Measurements from ENCODE around the gene KRT81. TPM values are rescaled to one million over a fixed set of nuclear protein-coding genes. Genes with fewer than 3 reads are reported as not detected.

KRT81 gene
- polyA plus RNA-seq, 1 donor = 0.72 TPM

DNA sequence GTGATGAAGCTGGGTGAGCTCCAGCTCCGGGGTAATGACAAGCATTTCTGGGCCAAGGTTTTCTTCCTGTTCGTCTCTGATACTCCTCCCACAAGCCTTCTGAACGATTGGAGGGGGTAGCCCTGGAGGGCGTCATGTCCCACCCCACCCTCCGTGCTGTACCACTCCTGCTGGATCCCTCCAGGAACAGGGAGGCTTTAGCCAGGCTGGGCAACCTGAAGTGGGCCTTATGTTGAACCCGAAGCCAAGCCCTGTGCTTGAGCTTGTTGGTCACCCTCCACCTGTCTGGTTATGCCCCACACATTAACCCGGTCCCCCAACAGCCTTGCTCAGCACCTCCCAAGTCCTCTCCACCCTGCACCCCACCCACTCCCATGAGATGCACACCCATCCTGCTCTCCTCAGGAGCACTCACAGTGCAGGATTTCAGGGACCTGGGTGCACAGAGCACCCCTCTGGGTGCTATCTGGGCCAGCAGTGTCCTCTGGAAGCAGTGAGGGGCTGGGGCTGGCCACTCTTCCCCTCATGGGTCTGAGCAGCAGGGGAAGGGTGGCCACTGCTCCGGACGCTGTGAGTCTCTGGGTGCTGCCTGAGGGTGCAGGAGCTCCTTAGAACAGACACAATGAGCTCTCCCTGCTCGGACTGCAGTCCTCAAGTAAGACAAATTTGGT lies 36.6 kb upstream of the KRT81 start:
- no peak for DNase-seq
- Histone ChIP-seq H3K27ac (ENCODE audit: low read length) (no peak overlapping the region), H3K4me3 (ENCODE audit: low read length) (no peak overlapping the region), H3K36me3 (ENCODE audit: control insufficient read depth, insufficient read depth, low read length) (no peaks in the 10 kb centered on the region), H3K4me1 (ENCODE audit: control insufficient read depth, insufficient read depth, low read length) (no peaks in the 10 kb centered on the region), H3K9me3 (ENCODE audit: control insufficient read depth, low read depth, low read length) (no peaks in the 10 kb centered on the region), H3K27me3 (ENCODE audit: control insufficient read depth, insufficient read depth, low read length) (peaks cover 19% of the 10 kb centered on the region)
- WGBS (ENCODE audit: insufficient coverage, low lambda C conversion rate) = no CpG with 5 or more reads among the region's 10 CpGs

DNA sequence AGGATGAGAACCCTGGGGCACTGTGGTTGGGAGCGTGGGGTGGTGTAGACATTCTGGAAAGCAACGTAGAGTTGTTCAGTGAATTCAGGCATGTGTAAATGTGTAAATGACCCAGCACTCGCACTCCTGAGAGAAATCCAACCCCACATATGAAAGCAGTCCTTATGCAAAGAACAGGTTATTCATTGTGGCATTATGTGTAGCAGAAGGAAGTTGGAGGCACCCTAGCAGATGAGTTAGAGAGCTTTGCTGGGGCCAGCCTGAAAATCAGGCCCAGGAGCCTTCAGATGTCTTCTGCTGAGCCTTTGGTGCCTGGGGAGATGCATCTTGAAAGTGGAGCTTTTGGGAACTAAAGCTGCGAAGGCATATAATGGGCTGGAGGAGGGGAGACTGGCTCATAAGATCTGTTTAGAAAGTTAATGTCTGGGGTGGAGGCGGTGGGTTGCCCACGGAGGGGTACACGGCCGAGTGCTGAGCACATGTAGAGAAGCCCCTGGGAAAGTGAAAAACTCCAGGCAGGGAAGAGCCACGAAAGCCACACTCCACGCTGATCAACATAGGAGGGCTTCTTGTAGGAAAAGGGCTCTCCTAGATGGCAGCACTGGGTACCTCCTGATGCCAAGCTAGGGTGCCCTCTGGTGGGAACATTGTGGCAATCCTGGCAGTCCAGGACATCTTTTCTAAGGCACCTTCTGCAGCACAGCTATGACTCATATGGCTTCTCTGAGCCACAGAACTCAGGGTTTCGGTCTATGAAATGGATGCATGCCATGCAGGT lies 35.9 kb upstream of the KRT81 start:
- Histone ChIP-seq H3K27me3 (ENCODE audit: control insufficient read depth, insufficient read depth, low read length) (peaks cover 26% of the 10 kb centered on the region), H3K36me3 (ENCODE audit: control insufficient read depth, insufficient read depth, low read length) (no peaks in the 10 kb centered on the region), H3K4me3 (ENCODE audit: low read length) (no peak overlapping the region), H3K4me1 (ENCODE audit: control insufficient read depth, insufficient read depth, low read length) (no peaks in the 10 kb centered on the region), H3K27ac (ENCODE audit: low read length) (no peak overlapping the region), H3K9me3 (ENCODE audit: control insufficient read depth, low read depth, low read length) (no peaks in the 10 kb centered on the region)
- 50% methylated on average over 1 of the region's 11 CpGs for WGBS (ENCODE audit: insufficient coverage, low lambda C conversion rate)
- DNase-seq = peak; percentile 64 to 75

GRCh38 chr12:52324153-52324444 lies 32.8 kb upstream of the KRT81 start:
- no peak overlapping the region for H3K27ac ChIP-seq (ENCODE audit: low read length)
- H3K36me3 ChIP-seq (ENCODE audit: control insufficient read depth, insufficient read depth, low read length) = no peaks in the 10 kb centered on the region
- WGBS (ENCODE audit: insufficient coverage, low lambda C conversion rate) = no CpG with 5 or more reads among the region's 3 CpGs
- H3K4me3 ChIP-seq (ENCODE audit: low read length) = no peak overlapping the region
- no peaks in the 10 kb centered on the region for H3K9me3 ChIP-seq (ENCODE audit: control insufficient read depth, low read depth, low read length)
- peaks cover 51% of the 10 kb centered on the region for H3K27me3 ChIP-seq (ENCODE audit: control insufficient read depth, insufficient read depth, low read length)
- no peak for DNase-seq
- no peaks in the 10 kb centered on the region for H3K4me1 ChIP-seq (ENCODE audit: control insufficient read depth, insufficient read depth, low read length)

GRCh38 chr12:52323416-52324152 lies 32.2 kb upstream of the KRT81 start:
- Histone ChIP-seq H3K36me3 (ENCODE audit: control insufficient read depth, insufficient read depth, low read length) (no peaks in the 10 kb centered on the region), H3K9me3 (ENCODE audit: control insufficient read depth, low read depth, low read length) (no peaks in the 10 kb centered on the region), H3K27me3 (ENCODE audit: control insufficient read depth, insufficient read depth, low read length) (peaks cover 55% of the 10 kb centered on the region), H3K4me3 (ENCODE audit: low read length) (no peak overlapping the region), H3K4me1 (ENCODE audit: control insufficient read depth, insufficient read depth, low read length) (no peaks in the 10 kb centered on the region), H3K27ac (ENCODE audit: low read length) (no peak overlapping the region)
- DNase-seq = no peak
- WGBS (ENCODE audit: insufficient coverage, low lambda C conversion rate) = no CpG with 5 or more reads among the region's 10 CpGs

DNA sequence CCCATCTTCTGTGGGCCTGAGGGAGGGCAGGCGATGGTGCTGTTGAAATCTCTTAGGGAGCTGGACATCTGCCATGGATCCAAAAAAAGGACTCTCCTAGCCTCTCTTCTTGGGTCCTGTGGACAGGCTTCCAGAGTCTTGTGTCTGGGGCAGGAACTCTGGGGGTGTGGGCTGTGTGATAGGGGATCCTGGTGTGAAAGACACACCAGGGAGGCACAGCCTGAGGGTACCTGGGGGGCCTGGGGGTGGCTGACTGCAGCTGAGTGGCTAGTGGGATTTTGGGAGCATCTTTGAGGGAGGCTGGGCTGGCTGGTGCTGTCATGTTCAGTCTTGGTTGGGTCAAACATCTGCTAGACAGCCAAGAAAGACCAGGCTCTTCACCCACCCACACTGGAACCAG lies 31.7 kb upstream of the KRT81 start:
- H3K36me3 ChIP-seq (ENCODE audit: control insufficient read depth, insufficient read depth, low read length) = no peaks in the 10 kb centered on the region
- no peaks in the 10 kb centered on the region for H3K4me1 ChIP-seq (ENCODE audit: control insufficient read depth, insufficient read depth, low read length)
- H3K4me3 ChIP-seq (ENCODE audit: low read length) = no peak overlapping the region
- H3K9me3 ChIP-seq (ENCODE audit: control insufficient read depth, low read depth, low read length) = no peaks in the 10 kb centered on the region
- no peak overlapping the region for H3K27ac ChIP-seq (ENCODE audit: low read length)
- no peak for DNase-seq
- no CpG with 5 or more reads among the region's 1 CpG for WGBS (ENCODE audit: insufficient coverage, low lambda C conversion rate)
- peaks cover 55% of the 10 kb centered on the region for H3K27me3 ChIP-seq (ENCODE audit: control insufficient read depth, insufficient read depth, low read length)

DNA sequence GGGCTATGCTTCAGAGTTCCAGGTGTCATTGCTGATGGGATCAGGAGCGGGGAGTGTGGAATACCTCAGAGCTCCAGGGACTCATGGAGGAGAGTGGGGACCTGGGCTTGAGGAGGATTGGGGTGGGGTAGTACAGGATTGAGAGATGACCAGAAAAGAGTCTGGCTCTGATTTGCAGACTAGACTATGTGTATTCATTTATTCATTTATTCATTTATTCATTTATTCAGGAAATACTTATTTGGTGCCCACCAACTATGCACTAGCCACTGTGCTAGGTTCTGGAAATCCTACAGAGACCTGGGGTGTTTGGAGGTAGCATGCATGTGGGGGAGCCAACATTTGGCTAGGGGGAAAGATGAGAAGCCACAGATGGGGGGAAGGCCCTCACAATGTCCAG lies 30.7 kb upstream of the KRT81 start:
- DNase-seq = no peak
- Histone ChIP-seq H3K9me3 (ENCODE audit: control insufficient read depth, low read depth, low read length) (no peaks in the 10 kb centered on the region), H3K36me3 (ENCODE audit: control insufficient read depth, insufficient read depth, low read length) (no peaks in the 10 kb centered on the region), H3K27ac (ENCODE audit: low read length) (no peak overlapping the region), H3K4me1 (ENCODE audit: control insufficient read depth, insufficient read depth, low read length) (no peaks in the 10 kb centered on the region), H3K27me3 (ENCODE audit: control insufficient read depth, insufficient read depth, low read length) (peaks cover 55% of the 10 kb centered on the region), H3K4me3 (ENCODE audit: low read length) (no peak overlapping the region)
- WGBS (ENCODE audit: insufficient coverage, low lambda C conversion rate) = no CpG with 5 or more reads among the region's 1 CpG

DNA sequence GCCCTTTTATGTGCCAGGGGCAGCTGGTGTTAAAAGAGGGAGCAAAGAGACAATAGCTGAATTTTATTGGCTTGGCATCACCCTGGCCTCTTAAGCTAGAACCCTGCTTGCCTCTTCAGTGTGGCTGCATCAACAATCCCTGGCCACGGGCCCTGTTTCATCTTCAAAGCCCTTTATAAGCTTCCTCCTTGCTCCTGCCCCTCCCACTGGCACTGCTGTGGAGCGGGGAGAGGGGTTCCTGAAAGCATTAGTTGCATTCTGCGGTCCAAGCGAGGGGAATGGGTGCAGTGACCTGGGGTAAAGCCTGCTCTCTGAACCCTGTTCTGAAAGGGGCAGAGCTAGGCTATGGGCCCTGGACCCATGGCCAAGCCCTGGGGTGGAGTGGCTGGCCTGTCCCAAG lies 30.1 kb upstream of the KRT81 start:
- Histone ChIP-seq H3K27ac (ENCODE audit: low read length) (no peak overlapping the region), H3K36me3 (ENCODE audit: control insufficient read depth, insufficient read depth, low read length) (no peaks in the 10 kb centered on the region), H3K4me3 (ENCODE audit: low read length) (no peak overlapping the region), H3K27me3 (ENCODE audit: control insufficient read depth, insufficient read depth, low read length) (peaks cover 55% of the 10 kb centered on the region), H3K4me1 (ENCODE audit: control insufficient read depth, insufficient read depth, low read length) (no peaks in the 10 kb centered on the region), H3K9me3 (ENCODE audit: control insufficient read depth, low read depth, low read length) (no peaks in the 10 kb centered on the region)
- WGBS (ENCODE audit: insufficient coverage, low lambda C conversion rate) = no CpG with 5 or more reads among the region's 4 CpGs
- no peak for DNase-seq

DNA sequence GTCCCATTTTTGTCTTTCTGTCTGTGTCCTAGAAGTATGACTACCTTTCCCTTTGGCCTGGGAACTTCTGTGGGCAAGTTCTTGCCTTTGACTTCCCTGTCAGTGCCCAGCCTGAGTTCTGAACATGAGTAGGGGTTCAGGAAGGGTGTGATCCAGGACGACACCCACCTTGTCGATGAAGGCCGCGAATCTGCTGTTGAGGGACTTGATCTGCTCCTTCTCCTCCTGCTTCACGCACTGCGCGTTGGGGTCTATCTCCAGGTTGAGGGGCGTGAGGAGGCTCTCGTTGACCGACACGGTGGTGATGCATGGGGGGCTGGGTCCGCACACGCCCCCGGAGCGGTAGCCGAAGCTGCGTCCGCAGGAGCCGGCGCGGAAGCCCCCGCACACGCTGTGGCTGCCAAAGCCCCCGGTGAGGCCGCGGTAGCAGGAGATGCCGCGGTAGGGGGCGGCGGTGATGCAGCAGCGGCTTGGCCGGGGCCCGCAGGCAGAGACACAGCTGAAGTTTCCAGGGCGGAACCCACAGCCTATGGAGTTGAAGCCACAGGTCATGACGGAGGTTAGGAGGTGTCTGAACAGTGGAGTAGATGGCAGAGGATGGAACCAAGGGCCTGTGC lies 29.6 kb upstream of the KRT81 start, which contains the start of gene KRT83:
TSS of gene KRT83 (minus strand) at position 615 of the 617 bp plus-strand sequence. CDS start at position 552, 63 bp downstream.
- H3K4me1 ChIP-seq (ENCODE audit: control insufficient read depth, insufficient read depth, low read length) = no peaks in the 10 kb centered on the region
- H3K27ac ChIP-seq (ENCODE audit: low read length) = no peak within 1 kb of the TSS
- H3K9me3 ChIP-seq (ENCODE audit: control insufficient read depth, low read depth, low read length) = no peaks in the 10 kb centered on the region
- peaks cover 55% of the 10 kb centered on the region for H3K27me3 ChIP-seq (ENCODE audit: control insufficient read depth, insufficient read depth, low read length)
- no CpG with 5 or more reads among the region's 35 CpGs for WGBS (ENCODE audit: insufficient coverage, low lambda C conversion rate)
- H3K4me3 ChIP-seq (ENCODE audit: low read length) = no peak within 1 kb of the TSS
- DNase-seq = no peak
- H3K36me3 ChIP-seq (ENCODE audit: control insufficient read depth, insufficient read depth, low read length) = no peaks in the 10 kb centered on the region

GRCh38 chr12:52319097-52319496 lies 27.8 kb upstream of the KRT81 start:
- no peaks in the 10 kb centered on the region for H3K36me3 ChIP-seq (ENCODE audit: control insufficient read depth, insufficient read depth, low read length)
- H3K27ac ChIP-seq (ENCODE audit: low read length) = no peak overlapping the region
- no peaks in the 10 kb centered on the region for H3K9me3 ChIP-seq (ENCODE audit: control insufficient read depth, low read depth, low read length)
- no peak for DNase-seq
- no CpG with 5 or more reads among the region's 11 CpGs for WGBS (ENCODE audit: insufficient coverage, low lambda C conversion rate)
- H3K27me3 ChIP-seq (ENCODE audit: control insufficient read depth, insufficient read depth, low read length) = peaks cover 51% of the 10 kb centered on the region
- H3K4me3 ChIP-seq (ENCODE audit: low read length) = no peak overlapping the region
- no peaks in the 10 kb centered on the region for H3K4me1 ChIP-seq (ENCODE audit: control insufficient read depth, insufficient read depth, low read length)

GRCh38 chr12:52318241-52318990 lies 27.1 kb upstream of the KRT81 start:
- Histone ChIP-seq H3K27me3 (ENCODE audit: control insufficient read depth, insufficient read depth, low read length) (peaks cover 45% of the 10 kb centered on the region), H3K4me1 (ENCODE audit: control insufficient read depth, insufficient read depth, low read length) (no peaks in the 10 kb centered on the region), H3K9me3 (ENCODE audit: control insufficient read depth, low read depth, low read length) (no peaks in the 10 kb centered on the region), H3K4me3 (ENCODE audit: low read length) (no peak overlapping the region), H3K36me3 (ENCODE audit: control insufficient read depth, insufficient read depth, low read length) (no peaks in the 10 kb centered on the region), H3K27ac (ENCODE audit: low read length) (no peak overlapping the region)
- no CpG with 5 or more reads among the region's 11 CpGs for WGBS (ENCODE audit: insufficient coverage, low lambda C conversion rate)
- DNase-seq = no peak
